Activated CD8-positive, alpha-beta memory T cell treated with anti-CD3 and anti-CD28 coated beads, Interleukin-2, amount 50 U/mL, for 48 hours (primary cell): Measurements from ENCODE around the gene PADI1.

Experiments used
- DNase-seq: peaks from one replicate; pipeline ENCODE4 v3.0.0-alpha.2; 2020

The PADI1 gene

DNA sequence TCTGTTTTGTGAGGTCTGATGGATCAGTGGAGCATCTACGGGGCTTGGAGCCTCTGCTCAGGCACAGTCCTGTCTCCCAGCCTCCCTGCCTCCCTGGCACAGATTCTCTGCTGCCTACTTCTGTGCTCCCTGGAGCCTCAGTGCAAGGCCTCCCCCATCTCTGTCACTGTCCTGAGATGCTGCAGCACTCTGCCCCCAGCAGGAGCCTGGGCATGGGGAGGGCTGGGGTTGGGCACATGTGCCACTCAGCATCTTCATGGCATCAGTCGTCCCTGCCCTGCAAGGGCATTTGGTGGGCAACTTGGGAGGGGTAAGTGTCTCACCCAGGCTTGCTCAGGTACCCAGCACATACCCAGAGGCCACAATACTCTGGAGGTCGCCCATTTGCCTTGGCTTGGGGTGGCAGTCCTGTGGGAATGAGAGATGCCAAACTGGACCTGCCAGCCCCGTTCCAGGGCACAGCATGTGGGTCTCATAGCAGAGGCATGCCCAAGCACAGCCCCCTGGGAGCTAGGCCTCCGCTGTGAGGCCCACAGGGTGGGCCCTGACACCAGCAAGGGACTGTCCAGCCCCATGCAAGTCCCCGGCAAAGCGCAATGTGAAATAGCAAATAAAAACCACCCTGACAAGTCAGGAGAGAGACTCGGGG, 72.7 kb downstream of the PADI1 start:
- DNase-seq, result no peak

DNA sequence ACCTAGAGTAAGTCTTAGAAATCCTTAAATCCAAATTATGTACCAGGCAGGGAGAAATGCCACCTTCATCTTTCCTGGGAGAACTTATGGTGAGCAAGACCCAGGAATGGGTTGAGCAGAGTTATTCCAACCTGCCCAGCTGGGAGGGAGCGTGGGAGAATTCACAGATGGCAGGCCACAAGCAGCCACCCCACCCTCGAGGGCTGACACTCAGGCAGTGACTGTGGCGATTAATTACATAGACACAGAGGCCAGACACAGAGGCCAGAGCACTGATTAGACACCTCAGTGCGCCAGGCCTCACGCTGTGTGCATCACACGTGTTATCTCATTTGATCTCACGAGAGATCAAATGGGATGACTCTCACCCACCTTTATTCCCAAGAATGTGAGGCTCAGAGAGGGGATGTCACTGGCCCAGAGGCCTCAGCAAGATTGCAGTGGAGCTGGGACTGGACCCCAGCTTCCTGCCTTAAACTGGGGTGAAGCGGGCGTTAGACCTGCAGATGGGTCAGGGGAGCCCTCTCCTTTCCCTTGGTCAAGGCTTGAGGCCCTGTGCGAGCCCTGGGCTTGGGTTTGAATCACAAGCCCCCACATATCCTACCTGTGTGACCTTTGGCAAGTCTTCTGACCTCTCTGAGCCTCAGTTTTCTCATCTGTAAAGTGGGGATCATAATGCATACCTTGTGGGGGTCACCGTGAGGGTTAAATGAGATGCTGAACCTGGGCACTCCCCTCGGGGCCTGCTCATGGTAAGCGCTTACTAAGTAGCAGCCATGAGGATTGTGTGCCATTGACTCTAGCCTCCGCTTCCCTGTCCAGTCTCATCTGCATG, 74.3 kb downstream of the PADI1 start:
- no peak for DNase-seq

DNA sequence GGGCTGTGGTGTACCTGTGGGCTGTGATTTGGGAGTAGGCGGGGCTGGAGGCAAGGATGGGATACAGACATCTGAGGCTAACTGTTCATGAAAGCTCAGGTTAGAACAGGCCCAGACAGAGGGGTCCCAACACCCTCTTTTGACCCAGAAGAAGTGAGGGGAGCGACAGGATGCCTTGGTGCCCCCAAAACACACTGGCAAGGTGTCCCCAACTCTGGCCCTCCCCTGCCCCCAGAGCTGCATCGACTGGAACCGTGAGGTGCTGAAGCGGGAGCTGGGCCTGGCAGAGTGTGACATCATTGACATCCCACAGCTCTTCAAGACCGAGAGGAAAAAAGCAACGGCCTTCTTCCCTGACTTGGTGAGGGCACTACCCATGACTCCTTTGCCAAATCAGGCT, 75.5 kb downstream of the PADI1 start:
- no peak for DNase-seq

DNA sequence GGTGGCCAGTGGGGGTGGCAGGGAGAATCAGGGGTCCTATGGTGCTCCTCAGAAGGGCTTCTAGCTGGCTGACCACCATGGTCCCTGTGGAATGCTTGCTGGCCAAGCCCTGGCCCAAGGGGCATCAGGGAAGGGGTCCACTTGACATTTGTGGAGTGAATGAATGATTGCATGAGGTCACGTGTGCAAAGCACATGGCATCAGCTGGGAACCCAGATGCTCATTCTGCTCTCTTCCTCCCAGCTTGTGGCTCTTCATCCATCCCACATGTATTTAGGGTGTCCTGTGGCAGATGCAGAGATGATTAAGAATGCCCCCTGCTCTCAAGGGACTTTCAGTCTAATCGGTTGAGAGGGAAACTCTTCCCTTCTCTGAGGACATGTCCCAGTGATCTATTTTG, 76.0 kb downstream of the PADI1 start:
- DNase-seq, result no peak

DNA sequence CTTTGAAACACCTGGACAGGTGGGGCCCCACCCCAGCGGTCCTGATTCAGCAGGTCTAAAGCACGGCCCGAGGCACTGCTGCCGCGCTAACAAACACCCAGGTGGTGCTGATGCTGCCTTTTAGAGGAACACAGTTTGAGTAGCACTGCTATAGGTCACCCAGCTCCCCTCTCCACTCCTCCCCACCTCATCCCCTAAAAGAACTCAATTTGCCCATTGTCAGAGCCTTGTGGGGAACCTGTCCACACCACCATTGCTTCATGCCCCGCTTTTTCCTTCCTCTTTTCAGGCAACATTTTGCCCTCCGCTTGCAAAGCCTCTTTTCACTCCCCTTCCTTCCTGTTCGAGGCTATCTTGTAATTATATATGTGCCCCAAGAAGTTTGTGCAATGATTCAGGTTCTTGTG, 76.8 kb downstream of the PADI1 start:
- no peak for DNase-seq

DNA sequence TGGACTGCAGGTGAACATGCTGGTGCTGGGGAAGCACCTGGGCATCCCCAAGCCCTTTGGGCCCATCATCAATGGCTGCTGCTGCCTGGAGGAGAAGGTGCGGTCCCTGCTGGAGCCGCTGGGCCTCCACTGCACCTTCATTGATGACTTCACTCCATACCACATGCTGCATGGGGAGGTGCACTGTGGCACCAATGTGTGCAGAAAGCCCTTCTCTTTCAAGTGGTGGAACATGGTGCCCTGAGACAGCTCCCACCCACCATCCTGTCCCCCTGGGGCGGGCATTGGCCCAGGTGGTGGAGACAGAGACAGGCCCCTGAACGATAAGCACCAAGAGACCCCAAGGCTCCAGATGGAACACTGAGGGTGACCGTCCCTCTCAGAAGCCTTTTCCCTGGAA, 77.9 kb downstream of the PADI1 start:
- no peak for DNase-seq

DNA sequence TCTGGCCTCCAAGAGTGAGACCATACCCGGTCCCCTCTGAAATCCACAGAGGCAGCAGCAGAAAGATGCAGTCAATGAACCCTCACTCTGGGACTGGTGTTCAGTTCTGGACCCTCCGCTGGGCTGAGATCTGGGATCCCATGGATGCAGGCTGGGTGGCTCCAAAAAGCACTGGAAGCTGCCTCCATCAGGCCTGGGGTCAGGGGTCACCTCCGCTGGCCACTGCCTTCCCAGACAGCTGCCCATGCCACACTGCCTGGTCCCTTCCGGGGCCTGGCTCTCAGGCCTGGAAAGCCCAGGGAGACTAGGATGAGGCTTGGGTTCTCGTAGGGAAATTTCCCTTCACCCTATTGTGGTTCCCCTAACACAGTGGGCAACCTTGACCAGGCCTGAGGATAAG, 81.7 kb downstream of the PADI1 start:
- DNase-seq, result no peak

DNA sequence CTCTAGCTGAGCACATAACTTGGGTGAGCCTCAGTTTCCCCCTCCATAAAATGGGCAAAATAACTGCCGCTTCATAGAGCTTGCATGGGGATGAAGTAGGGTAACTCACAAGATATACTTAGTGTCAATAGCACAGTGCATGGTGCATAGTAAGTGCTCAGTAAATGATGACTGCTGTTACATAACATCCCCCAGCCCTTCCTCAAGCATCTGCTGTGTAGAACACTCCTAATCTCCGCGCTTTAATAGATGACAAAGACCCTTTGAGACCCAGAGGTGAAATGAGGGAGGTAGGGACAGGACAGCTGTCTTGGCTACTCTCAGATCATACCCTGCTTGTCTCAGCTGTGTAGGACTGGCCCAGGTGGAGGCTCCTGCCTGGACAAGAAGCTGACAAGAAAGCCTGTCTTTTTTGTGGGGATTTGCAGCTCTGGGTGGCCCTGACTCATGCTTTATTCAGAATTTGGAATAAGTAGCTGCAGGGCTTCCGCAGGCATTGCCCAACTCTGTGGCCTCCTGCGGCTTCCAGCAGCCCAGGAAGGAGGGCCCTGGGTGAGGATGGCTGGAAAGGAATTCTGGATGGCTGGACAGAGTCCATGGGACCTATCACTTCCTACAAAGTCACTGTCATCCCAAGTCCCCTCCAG, 82.3 kb downstream of the PADI1 start:
- DNase-seq, result no peak

DNA sequence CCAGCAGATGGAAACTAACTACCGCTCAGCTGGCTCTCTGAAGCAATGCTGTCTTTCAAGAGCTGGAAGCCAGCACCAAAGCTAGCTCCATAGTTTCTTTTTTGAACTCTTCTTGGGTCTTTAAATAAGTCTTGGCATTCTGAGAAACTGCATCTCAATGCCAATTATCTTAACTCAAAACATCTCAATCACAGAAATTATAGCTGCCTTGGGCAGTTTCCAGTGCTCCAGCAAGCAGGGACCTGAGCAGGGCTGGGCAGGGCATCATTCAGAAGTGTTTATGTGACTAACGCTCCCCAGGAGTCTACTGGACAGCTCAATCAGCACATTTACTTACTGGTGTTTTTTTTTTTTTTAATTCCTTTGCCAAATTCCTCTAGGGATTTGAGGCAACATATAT, 84.8 kb downstream of the PADI1 start:
- DNase-seq, result no peak

DNA sequence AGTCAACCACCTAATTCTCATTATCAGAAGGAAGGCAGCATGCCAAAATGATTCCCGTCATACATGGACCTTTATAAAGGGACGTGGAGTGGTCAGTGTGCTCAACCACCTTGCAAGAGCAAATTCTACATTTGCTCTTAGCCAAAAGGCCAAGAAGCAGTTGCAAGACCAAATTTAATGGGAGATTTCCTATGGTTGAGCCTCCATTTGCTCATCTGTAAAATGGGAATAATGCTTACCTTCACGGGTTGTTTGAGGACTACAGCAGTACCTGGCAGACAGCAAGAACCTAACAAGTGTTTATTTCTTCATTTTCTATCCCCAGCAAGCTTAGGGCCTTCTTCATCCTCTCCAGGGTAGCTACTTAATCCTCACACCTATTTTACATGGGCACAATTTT, 85.6 kb downstream of the PADI1 start:
- no peak for DNase-seq

DNA sequence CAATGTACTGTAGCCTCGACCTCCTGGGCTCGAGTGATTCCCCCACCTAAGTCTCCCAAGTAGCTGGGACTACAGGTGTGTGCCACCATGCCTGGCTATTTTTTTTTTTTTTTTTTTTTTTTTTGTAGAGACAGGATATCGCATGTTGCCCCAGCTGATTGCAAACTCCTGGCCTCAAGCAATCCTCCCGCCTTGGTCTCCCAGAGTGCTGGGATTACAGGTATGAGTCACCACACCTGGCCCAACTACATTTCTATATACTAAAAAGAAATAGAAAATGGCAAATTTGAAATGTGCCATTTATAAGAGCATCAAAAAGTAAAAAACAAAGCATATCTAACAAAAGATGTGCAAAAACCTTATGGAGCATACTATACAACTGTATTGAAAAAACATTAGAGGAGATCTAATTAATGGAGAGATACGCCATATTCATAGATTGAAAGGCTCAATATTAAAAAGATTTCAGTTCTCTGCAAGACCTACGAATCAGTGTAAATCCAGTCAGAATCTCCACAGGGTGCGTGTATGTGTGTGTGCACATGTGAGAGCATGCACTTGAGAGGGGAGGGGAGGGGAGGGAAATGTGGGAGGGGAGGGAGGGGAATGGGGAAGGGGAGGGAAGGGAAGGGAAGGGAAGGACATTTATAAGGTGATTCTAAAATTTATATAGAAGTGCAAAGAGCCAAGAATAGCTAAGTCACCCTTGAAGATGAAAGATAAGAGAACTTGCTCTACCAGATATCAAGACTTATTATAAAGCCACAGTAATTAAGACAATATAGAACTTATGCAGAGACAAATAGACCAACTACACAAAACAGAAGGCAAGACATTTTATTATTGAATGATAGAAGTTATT, 87.6 kb downstream of the PADI1 start:
- DNase-seq, result no peak

DNA sequence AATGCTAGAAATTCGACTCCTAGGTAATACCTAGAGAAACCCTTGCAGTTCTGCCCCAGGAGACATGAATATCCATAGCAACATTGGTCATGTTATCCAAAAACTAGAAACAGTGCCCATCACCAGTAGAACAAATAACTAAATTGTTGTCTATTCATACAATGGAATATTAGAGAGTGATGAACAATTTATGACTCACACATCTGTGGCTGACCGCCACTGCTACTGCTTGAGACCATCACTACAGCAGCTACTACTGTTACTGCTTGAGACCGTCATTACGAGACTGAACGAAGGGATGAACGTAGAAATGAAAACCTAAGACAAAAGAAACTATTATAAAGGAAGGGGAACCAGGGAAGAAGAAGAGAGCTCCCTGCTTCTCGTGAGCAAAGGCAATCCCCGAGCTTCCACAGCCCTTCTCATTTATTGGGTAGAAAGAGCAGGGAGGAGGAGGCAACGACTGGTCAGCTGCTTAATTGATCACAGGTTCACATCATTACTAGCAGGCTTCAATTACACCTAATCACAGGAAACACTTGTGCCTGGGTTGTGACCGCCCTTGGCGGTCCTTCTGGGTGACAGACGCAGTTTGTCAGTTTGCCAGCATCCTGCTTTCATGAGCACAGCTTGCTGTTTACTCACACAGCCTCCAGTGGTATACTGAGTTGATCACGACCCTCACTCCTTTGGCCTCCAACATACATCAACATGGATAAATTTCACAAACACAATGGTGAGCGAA, 88.9 kb downstream of the PADI1 start:
- no peak for DNase-seq

DNA sequence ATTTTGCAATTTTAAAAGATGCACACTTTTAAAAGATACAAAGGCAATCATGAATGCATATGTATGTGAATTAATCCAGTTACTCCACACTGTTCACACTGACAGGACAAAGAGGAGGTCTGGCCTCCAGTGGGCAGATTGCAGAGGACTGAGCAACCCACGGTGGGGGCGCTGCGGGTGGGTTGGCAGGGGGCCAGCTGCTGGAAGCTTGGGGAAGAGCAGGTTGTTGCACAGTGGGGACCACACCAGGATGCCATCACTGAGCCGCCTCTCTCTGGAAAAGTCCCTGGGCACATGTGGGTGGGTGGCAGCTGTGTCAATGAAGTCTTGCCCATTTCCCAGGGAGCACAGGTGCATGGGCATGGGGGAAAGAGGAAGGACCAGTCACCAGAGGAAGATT, 90.4 kb downstream of the PADI1 start:
- no peak for DNase-seq
